Nephron (organoid): ENCODE results near the gene ARHGEF10L.

Source experiments
- H3K27ac Mint-ChIP-seq, 3 experiments: 2 replicates each; pipeline ENCODE4 v1.8.0; 2020; ENCODE audit warnings: mixed read lengths in 3 of 3, mild to moderate bottlenecking in 2 of 3, moderate library complexity in 1 of 3
- H3K27me3 Mint-ChIP-seq: 2 replicates; pipeline ENCODE4 v1.8.0; 2021; ENCODE audit warnings: low read depth, mild to moderate bottlenecking, moderate library complexity, mixed read lengths
- H3K36me3 Mint-ChIP-seq: 2 replicates; pipeline ENCODE4 v1.8.0; 2020; ENCODE audit warnings: low read depth, mixed read lengths
- H3K4me1 Mint-ChIP-seq: 2 replicates; pipeline ENCODE4 v1.8.0; 2020; ENCODE audit warnings: mixed read lengths
- H3K4me3 Mint-ChIP-seq, 3 experiments: 2 replicates each; pipeline ENCODE4 v1.8.0; 2020; ENCODE audit warnings: mild to moderate bottlenecking in 3 of 3, mixed read lengths in 3 of 3, moderate library complexity in 2 of 3
- H3K9me3 Mint-ChIP-seq: 2 replicates; pipeline ENCODE4 v1.8.0; 2020; ENCODE audit warnings: mixed read lengths
- TF ChIP-seq, protein P1 (sequence below), 3 experiments: fragments of 200-600 bp; sonication (generic); IDR thresholded peaks; one replicate each; pipeline ENCODE4 v1.5.0; 2021; ENCODE audit warnings: antibody characterized with exemption in 3 of 3; ENCODE audit not compliant: unreplicated experiment in 3 of 3

The ARHGEF10L gene

DNA sequence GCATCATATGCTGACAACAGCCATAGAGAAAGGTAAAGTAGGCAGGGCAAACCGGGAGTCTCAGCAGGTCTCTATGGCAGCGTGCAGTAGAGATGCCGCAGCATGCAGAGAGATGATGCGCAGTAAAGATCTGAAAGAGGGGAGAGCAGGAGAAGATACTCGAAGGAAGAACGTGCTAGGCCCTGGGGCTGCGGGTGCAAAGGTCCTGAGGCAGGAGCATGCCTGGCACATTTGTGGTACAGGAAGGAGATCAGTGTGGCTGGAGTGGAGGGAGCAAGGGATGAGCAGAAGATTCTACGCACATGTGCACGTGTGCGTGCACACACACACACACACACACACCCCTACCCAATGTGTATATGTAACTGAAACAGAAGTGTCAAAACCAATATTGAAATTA is 45.0 kb downstream of the ARHGEF10L start:
- no peak overlapping the region for H3K4me3 Mint-ChIP-seq
- H3K27ac Mint-ChIP-seq: peak overlapping the region in 1 of 3 experiments; percentile 19
- H3K9me3 Mint-ChIP-seq: no peaks in the 10 kb centered on the region
- peaks cover 2% of the 10 kb centered on the region for H3K36me3 Mint-ChIP-seq
- no peaks in the 10 kb centered on the region for H3K27me3 Mint-ChIP-seq
- TF ChIP-seq, protein P1, sequence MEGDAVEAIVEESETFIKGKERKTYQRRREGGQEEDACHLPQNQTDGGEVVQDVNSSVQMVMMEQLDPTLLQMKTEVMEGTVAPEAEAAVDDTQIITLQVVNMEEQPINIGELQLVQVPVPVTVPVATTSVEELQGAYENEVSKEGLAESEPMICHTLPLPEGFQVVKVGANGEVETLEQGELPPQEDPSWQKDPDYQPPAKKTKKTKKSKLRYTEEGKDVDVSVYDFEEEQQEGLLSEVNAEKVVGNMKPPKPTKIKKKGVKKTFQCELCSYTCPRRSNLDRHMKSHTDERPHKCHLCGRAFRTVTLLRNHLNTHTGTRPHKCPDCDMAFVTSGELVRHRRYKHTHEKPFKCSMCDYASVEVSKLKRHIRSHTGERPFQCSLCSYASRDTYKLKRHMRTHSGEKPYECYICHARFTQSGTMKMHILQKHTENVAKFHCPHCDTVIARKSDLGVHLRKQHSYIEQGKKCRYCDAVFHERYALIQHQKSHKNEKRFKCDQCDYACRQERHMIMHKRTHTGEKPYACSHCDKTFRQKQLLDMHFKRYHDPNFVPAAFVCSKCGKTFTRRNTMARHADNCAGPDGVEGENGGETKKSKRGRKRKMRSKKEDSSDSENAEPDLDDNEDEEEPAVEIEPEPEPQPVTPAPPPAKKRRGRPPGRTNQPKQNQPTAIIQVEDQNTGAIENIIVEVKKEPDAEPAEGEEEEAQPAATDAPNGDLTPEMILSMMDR (IDR thresholded peaks at IDR 0.05; ENCODE audit: unreplicated experiment in 3 of 3): no peak
- H3K4me1 Mint-ChIP-seq: peaks cover 65% of the 10 kb centered on the region

DNA sequence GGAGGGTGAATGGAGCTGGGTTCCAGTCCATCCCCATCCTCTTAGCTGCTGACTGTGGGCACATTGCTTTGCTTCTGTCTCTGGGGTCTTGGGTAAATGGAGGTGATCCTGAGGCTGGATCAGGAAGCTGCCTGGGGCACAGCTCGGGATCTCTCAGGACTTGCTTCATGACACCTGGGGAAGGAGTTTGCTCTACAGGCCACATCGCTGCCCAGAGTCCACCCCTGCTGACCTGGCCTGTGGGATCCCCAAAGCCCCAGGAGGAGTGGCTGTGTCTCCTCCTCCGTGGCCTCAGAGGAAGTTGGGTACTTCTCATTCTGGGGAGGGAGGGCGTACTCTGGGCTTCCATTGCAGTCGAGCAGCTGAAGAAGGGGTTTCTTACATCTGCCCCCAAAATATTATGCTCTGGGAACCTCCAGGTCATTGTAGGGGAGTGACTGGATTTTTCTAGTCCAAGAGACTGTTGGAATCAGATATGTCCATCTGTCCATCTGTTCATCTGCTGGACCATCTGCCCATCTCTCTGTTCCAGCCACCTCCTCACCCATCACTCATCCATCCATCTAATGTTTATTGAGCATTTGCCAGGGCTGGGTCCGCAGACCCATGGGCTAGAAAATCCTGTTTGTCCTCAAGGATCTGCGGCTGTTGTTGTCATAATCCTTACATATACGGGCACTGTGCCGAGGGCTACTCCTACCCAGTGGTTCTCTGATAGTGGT is 45.9 kb downstream of the ARHGEF10L start:
- no peaks in the 10 kb centered on the region for H3K9me3 Mint-ChIP-seq

DNA sequence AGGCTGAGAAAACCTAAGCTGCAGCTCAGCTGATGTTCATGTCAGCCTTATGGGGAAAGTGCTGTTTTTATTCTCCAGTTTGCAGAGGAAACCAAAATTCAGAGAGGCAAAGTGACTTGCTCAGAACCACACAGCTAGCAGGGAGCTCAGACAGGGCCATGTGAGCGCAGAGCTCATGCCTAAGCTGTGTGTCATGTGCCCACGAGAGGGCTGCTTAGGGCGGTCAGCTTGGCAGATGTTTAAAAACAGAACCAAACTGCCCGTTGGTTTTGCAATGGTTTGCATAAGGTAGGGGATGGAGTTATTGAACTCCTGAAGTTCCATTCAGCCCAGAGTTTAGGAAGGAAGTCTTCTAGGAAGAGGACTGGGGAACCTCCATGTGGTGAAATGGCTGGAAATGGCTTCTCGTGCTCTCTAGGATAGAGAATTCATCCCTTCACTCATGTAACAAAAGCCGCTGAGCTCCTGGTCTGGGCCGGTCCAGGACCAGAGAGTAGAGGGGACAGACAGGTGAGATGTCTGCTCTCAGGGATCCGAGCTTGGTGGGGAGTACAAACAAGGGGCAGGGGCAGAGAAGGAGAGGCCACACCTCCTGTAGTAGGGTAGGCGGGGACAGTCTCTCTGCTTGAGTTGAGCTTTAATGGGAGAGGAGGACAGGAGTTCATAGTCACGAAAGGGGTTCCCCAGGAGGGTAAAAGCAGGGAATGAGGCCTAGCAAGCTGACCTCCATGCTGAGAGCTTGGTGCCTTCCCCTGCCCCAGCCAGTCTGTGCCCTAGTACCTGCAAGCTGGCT is 46.9 kb downstream of the ARHGEF10L start:
- no peak overlapping the region for H3K4me3 Mint-ChIP-seq
- H3K27me3 Mint-ChIP-seq: no peaks in the 10 kb centered on the region
- no peaks in the 10 kb centered on the region for H3K9me3 Mint-ChIP-seq
- TF ChIP-seq, protein P1 (IDR thresholded peaks at IDR 0.05; ENCODE audit: unreplicated experiment in 3 of 3): no peak
- H3K4me1 Mint-ChIP-seq: peaks cover 57% of the 10 kb centered on the region
- H3K27ac Mint-ChIP-seq: peak overlapping the region; percentile 82 to 91 (median 90)
- peaks cover 12% of the 10 kb centered on the region for H3K36me3 Mint-ChIP-seq

More for the DNA sequence above, 45.9 kb downstream of the ARHGEF10L start:
- peaks cover 11% of the 10 kb centered on the region for H3K36me3 Mint-ChIP-seq
- H3K27ac Mint-ChIP-seq: peak overlapping the region in 2 of 3 experiments; percentile 5 to 82
- H3K27me3 Mint-ChIP-seq: no peaks in the 10 kb centered on the region
- TF ChIP-seq, protein P1 (IDR thresholded peaks at IDR 0.05; ENCODE audit: unreplicated experiment in 3 of 3): no peak
- H3K4me3 Mint-ChIP-seq: no peak overlapping the region
- peaks cover 63% of the 10 kb centered on the region for H3K4me1 Mint-ChIP-seq

DNA sequence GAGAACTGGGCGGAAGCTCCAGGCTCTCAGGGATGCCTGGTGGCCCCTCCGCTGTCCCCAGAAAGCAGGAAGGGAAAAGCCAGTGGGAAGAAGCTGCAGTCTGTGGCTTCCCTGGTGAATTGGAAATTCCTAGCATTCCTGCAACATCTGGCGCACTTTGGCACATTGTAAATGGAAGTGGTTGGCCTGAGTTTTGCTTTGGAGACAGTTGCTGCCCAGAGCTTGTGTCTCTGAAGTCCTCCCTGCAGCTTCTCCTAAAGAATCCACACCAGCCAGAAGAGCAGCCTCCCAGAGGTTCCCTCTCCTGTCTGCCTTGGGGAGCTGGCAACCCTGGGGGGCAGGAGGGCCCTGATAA is 48.2 kb downstream of the ARHGEF10L start:
- peak overlapping the region; percentile 82 to 91 (median 90) for H3K27ac Mint-ChIP-seq
- TF ChIP-seq, protein P1 (IDR thresholded peaks at IDR 0.05; ENCODE audit: unreplicated experiment in 3 of 3): no peak
- H3K4me3 Mint-ChIP-seq: peak overlapping the region in 1 of 3 experiments; percentile 15
- H3K4me1 Mint-ChIP-seq: peaks cover 51% of the 10 kb centered on the region
- H3K36me3 Mint-ChIP-seq: peaks cover 17% of the 10 kb centered on the region
- H3K27me3 Mint-ChIP-seq: no peaks in the 10 kb centered on the region
- H3K9me3 Mint-ChIP-seq: no peaks in the 10 kb centered on the region

DNA sequence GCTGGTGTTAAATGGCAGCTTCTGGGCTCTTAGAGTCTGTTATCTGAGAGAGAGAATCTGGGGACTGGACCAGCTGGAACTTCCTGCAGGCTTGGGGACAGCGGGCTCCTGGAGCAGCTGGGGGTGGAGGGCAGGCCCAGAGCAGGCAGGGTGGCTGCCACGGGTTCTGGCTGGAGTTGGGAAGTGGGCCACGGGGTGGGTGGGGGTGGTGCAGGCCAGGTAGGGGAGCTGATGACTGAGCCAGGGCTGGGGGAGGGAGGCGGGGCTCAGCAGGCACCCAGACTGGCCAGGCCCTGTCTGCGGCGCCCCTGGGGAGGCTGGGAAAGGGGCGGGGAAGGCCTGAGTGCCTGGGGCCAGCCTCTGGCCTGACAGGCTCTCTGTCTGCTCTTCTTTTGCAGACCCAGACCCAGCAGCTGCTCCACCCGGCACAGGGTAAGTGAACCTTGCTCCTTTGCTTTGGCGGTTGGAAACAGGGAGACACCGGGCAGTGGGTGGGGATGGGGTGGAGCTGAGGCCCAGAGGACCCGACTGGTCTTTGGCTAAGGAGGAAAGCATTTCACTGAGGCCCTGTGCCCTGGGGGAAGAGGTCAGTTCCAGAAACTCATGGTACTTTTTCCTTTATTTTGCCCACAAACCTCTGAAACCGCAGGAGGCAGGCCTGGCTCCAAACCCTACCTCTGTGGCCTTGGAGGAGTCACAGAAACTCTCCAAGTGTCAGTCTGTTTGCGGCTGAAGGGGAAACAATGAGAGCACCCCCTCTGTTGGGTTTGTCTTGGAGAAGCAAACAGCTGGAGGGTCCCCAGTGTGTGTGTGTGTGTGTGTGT is 48.8 kb downstream of the ARHGEF10L start:
- H3K27me3 Mint-ChIP-seq: no peaks in the 10 kb centered on the region
- H3K36me3 Mint-ChIP-seq: peaks cover 22% of the 10 kb centered on the region
- H3K9me3 Mint-ChIP-seq: no peaks in the 10 kb centered on the region
- peak overlapping the region in 1 of 3 experiments; percentile 15 for H3K4me3 Mint-ChIP-seq
- TF ChIP-seq, protein P1 (IDR thresholded peaks at IDR 0.05; ENCODE audit: unreplicated experiment in 3 of 3): no peak
- peaks cover 49% of the 10 kb centered on the region for H3K4me1 Mint-ChIP-seq
- H3K27ac Mint-ChIP-seq: peak overlapping the region; percentile 82 to 91 (median 90)
